ENCODE results near the gene SPRED1. TPM values are rescaled to one million over a fixed set of nuclear protein-coding genes. Genes with fewer than 3 reads are reported as not detected.

Gene SPRED1
- polyA plus RNA-seq, 4 donors = 0.89 to 30.1 (median 3.5) TPM

DNA sequence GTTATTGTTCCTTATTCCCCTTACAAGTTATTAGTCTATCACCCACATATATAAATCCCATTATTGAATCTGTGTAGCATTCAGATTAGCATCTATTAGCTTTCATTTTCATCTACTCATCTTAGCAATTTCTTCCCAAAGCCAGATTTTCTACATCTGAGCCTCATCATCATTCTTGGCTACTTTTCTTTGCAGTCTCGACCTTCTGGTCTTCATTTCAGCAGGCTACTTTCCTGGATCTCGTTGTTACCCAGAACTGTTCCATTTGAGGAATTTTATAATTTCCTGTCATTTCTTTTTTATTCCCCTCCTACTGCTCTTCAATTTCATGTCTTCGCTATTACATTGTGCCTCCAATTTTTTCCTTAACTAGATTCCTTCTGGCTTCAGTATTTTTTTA is 51.8 kb downstream of the SPRED1 start:
- 65 to 92% (median 79%) methylated on average over 3 of the region's 3 CpGs for WGBS, 3 donors
- no peak for FAIRE-seq
- H3K36me3 ChIP-seq (ENCODE audit: control insufficient read depth in 3 of 3, insufficient read depth in 2 of 3, low read depth in 1 of 3, low read length in 3 of 3) = peaks cover 0 to 8% (median 0%) of the 10 kb centered on the region in 3 donors
- no peak overlapping the region for H3K4me3 ChIP-seq (ENCODE audit: low read depth in 1 of 3, low read length in 3 of 3)
- H3K4me1 ChIP-seq (ENCODE audit: control insufficient read depth in 3 of 3, insufficient read depth in 2 of 3, low read depth in 1 of 3, low read length in 2 of 3) = no peaks in the 10 kb centered on the region
- H3K27me3 ChIP-seq (ENCODE audit: control insufficient read depth in 3 of 3, insufficient read depth in 3 of 3, low read length in 3 of 3) = no peaks in the 10 kb centered on the region
- DNase-seq = no peak
- no peaks in the 10 kb centered on the region for H3K9me3 ChIP-seq (ENCODE audit: control insufficient read depth in 2 of 2, insufficient read depth in 1 of 2, low read depth in 1 of 2, low read length in 1 of 2)
- H3K27ac ChIP-seq (ENCODE audit: low read depth in 1 of 3, low read length in 2 of 3) = no peak overlapping the region

DNA sequence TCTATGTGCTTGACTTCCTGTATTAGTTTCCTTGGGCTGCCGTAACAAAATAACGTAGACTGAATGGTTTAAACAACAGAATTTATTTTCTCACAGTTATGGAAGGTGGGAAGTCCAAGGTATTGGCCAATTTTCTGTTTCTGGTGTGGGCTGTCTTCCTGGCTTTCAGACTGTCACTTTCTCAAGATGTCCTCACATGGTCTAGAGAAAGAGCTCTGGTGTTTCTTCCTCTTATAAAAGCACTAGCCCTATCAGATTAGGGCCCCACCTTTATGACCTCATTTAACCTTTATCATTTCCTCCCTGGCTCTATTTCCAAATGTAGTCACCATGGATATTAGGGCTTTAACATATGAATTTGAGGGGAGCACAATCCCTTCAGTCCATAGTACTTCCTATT is 54.6 kb downstream of the SPRED1 start:
- H3K27me3 ChIP-seq (ENCODE audit: control insufficient read depth in 3 of 3, insufficient read depth in 3 of 3, low read length in 3 of 3) = no peaks in the 10 kb centered on the region
- 73 to 88% (median 86%) methylated on average over 2 of the region's 2 CpGs for WGBS, 3 donors

DNA sequence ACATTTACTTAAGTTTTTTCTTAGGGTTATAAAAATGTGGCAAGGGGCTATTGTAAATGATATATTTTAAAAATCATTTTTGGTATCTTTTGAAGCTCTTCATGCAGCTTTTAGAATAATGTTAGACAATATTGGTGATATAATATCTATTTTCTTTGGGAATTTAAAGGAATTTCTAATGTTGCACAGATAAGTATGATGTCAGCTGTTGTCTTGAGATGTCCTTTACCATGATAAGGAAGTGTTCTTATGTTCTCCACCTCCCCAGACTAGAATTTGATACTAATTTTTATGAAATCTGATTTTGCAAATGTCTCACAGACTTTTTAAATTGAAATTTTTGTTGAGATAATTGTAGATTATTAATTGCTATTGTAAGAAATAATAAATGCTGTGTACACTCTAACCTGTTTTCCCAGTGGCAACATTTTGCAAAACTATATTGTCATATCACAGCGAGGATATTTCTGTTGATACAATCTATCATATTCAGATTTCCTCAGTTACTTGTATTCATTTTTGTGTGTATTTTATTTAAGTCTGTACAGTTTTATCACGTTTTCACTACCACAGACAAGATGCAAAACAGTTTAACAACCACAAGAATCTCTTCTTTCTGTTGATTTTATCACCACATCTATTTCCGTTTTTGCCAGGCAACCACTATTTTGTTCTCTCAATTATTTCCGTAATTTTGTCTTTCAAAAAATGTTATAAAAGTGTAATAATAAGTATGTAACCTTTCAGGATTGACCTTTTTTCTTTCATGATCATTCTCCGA is 55.4 kb downstream of the SPRED1 start:
- DNase-seq (peak in 1 of 2 donors; percentile 0), FAIRE-seq (no peak)
- Histone ChIP-seq H3K9me3 (ENCODE audit: control insufficient read depth in 2 of 2, insufficient read depth in 1 of 2, low read depth in 1 of 2, low read length in 1 of 2) (no peaks in the 10 kb centered on the region), H3K36me3 (ENCODE audit: control insufficient read depth in 3 of 3, insufficient read depth in 2 of 3, low read depth in 1 of 3, low read length in 3 of 3) (peaks cover 0 to 6% (median 0%) of the 10 kb centered on the region in 3 donors), H3K27me3 (ENCODE audit: control insufficient read depth in 3 of 3, insufficient read depth in 3 of 3, low read length in 3 of 3) (no peaks in the 10 kb centered on the region), H3K4me3 (ENCODE audit: low read depth in 1 of 3, low read length in 3 of 3) (no peak overlapping the region), H3K27ac (ENCODE audit: low read depth in 1 of 3, low read length in 2 of 3) (no peak overlapping the region), H3K4me1 (ENCODE audit: control insufficient read depth in 3 of 3, insufficient read depth in 2 of 3, low read depth in 1 of 3, low read length in 2 of 3) (no peaks in the 10 kb centered on the region)
- WGBS, 3 donors = 79 to 90% (median 84%) methylated on average over 5 of the region's 5 CpGs

More for the DNA sequence above, 54.6 kb downstream of the SPRED1 start:
- Histone ChIP-seq H3K4me1 (ENCODE audit: control insufficient read depth in 3 of 3, insufficient read depth in 2 of 3, low read depth in 1 of 3, low read length in 2 of 3) (no peaks in the 10 kb centered on the region), H3K4me3 (ENCODE audit: low read depth in 1 of 3, low read length in 3 of 3) (no peak overlapping the region), H3K27ac (ENCODE audit: low read depth in 1 of 3, low read length in 2 of 3) (no peak overlapping the region), H3K36me3 (ENCODE audit: control insufficient read depth in 3 of 3, insufficient read depth in 2 of 3, low read depth in 1 of 3, low read length in 3 of 3) (peaks cover 0 to 11% (median 0%) of the 10 kb centered on the region in 3 donors), H3K9me3 (ENCODE audit: control insufficient read depth in 2 of 2, insufficient read depth in 1 of 2, low read depth in 1 of 2, low read length in 1 of 2) (no peaks in the 10 kb centered on the region)
- FAIRE-seq (no peak), DNase-seq (peak; percentile 8 to 22)

DNA sequence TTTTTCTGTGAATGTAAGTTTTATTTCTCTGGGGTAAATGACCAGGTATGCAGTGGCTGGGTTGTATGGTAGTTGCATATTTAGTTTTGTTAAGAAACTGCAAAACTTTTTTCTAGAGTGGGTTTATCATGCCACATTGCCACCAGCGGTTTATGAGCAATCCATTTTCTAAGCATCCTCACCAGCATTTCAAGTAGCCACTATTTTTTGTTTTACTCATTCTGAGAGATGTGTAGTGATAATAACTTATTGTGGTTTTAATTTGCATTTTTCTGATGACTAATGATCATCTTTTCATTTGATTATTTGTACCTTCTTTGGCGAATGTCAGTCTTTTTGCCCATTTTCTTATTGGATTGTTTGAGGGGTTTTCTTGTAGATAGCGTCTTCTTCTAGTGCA is 56.2 kb downstream of the SPRED1 start:
- Histone ChIP-seq H3K27ac (ENCODE audit: low read depth in 1 of 3, low read length in 2 of 3) (no peak overlapping the region), H3K9me3 (ENCODE audit: control insufficient read depth in 2 of 2, insufficient read depth in 1 of 2, low read depth in 1 of 2, low read length in 1 of 2) (no peaks in the 10 kb centered on the region), H3K27me3 (ENCODE audit: control insufficient read depth in 3 of 3, insufficient read depth in 3 of 3, low read length in 3 of 3) (no peaks in the 10 kb centered on the region), H3K4me1 (ENCODE audit: control insufficient read depth in 3 of 3, insufficient read depth in 2 of 3, low read depth in 1 of 3, low read length in 2 of 3) (no peaks in the 10 kb centered on the region), H3K4me3 (ENCODE audit: low read depth in 1 of 3, low read length in 3 of 3) (no peak overlapping the region), H3K36me3 (ENCODE audit: control insufficient read depth in 3 of 3, insufficient read depth in 2 of 3, low read depth in 1 of 3, low read length in 3 of 3) (peaks cover 0 to 6% (median 0%) of the 10 kb centered on the region in 3 donors)
- FAIRE-seq (no peak), DNase-seq (no peak)
- WGBS, 3 donors = 83 to 87% (median 86%) methylated on average over 3 of the region's 3 CpGs

DNA sequence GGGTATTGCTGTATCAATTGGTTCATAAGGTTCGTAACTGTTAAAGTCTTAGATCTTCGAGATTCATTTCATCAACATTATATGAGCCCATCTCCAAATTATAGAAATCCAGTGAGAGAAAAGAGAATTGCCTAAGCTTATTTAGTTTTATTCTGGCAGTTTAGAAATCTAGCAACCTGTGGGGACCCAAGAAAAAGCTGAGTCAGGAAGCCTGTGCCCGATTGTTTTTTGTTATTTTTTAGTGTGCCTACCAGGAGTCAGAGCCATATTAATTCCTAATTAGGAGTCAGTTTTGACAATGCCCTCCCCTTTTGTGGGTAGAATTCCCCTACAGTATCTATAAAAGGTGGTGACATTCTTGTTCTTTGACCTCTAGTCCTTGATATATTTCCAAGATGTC is 59.6 kb downstream of the SPRED1 start:
- no peak overlapping the region for H3K4me3 ChIP-seq (ENCODE audit: low read depth in 1 of 3, low read length in 3 of 3)
- WGBS, 3 donors = 85 to 92% (median 88%) methylated on average over 3 of the region's 3 CpGs
- peaks cover 0 to 6% (median 0%) of the 10 kb centered on the region in 3 donors for H3K36me3 ChIP-seq (ENCODE audit: control insufficient read depth in 3 of 3, insufficient read depth in 2 of 3, low read depth in 1 of 3, low read length in 3 of 3)
- DNase-seq (no peak), FAIRE-seq (no peak)
- no peaks in the 10 kb centered on the region for H3K9me3 ChIP-seq (ENCODE audit: control insufficient read depth in 2 of 2, insufficient read depth in 1 of 2, low read depth in 1 of 2, low read length in 1 of 2)
- H3K27me3 ChIP-seq (ENCODE audit: control insufficient read depth in 3 of 3, insufficient read depth in 3 of 3, low read length in 3 of 3) = no peaks in the 10 kb centered on the region
- H3K27ac ChIP-seq (ENCODE audit: low read depth in 1 of 3, low read length in 2 of 3) = no peak overlapping the region
- H3K4me1 ChIP-seq (ENCODE audit: control insufficient read depth in 3 of 3, insufficient read depth in 2 of 3, low read depth in 1 of 3, low read length in 2 of 3) = no peaks in the 10 kb centered on the region

DNA sequence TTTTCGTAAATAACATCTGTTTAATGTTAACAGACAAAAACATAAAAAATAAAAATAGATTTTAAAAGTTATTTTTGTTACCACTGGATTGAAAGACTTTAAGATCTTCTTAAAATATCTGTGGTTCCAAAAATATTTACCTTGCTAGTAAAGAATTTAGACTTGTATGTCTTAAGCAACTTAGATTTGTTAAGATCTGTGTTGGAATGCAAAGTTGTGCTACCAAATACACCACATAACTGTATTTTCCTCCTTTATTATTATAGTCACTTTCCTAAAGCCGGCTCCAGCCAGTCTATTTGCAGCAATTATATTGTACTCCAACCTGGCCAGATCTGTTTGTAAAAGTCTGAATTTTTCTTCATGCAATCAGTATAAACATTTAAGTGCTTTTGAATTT is 63.7 kb downstream of the SPRED1 start:
- peaks cover 0 to 4% (median 0%) of the 10 kb centered on the region in 3 donors for H3K36me3 ChIP-seq (ENCODE audit: control insufficient read depth in 3 of 3, insufficient read depth in 2 of 3, low read depth in 1 of 3, low read length in 3 of 3)
- H3K9me3 ChIP-seq (ENCODE audit: control insufficient read depth in 2 of 2, insufficient read depth in 1 of 2, low read depth in 1 of 2, low read length in 1 of 2) = no peaks in the 10 kb centered on the region
- H3K4me1 ChIP-seq (ENCODE audit: control insufficient read depth in 3 of 3, insufficient read depth in 2 of 3, low read depth in 1 of 3, low read length in 2 of 3) = no peaks in the 10 kb centered on the region
- 81 to 87% (median 85%) methylated on average over 2 of the region's 2 CpGs for WGBS, 3 donors
- DNase-seq = no peak
- peak; percentile 83 for FAIRE-seq
- no peak overlapping the region for H3K27ac ChIP-seq (ENCODE audit: low read depth in 1 of 3, low read length in 2 of 3)
- H3K27me3 ChIP-seq (ENCODE audit: control insufficient read depth in 3 of 3, insufficient read depth in 3 of 3, low read length in 3 of 3) = no peaks in the 10 kb centered on the region
- no peak overlapping the region for H3K4me3 ChIP-seq (ENCODE audit: low read depth in 1 of 3, low read length in 3 of 3)

DNA sequence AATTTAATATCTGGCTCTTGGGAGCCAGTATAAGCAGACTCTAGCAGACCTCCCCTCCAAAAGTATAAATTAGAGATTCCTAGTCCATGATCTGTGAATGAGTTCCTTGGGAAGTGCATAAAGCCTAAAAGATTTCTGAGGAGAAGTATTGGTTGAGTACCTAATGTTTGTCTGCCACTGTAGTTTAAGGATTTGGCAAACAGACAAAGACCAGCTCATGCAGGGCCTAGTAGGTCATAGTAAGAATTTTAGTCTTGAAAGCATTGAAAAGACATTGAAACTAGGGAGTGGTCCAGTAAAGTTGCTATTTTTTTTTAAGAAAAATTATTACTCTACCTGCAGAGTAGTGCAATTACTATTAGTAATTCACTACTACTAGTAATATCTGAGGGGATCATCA is 67.5 kb downstream of the SPRED1 start:
- H3K9me3 ChIP-seq (ENCODE audit: control insufficient read depth in 2 of 2, insufficient read depth in 1 of 2, low read depth in 1 of 2, low read length in 1 of 2) = no peaks in the 10 kb centered on the region
- FAIRE-seq (no peak), DNase-seq (no peak)
- no peak overlapping the region for H3K4me3 ChIP-seq (ENCODE audit: low read depth in 1 of 3, low read length in 3 of 3)
- H3K36me3 ChIP-seq (ENCODE audit: control insufficient read depth in 3 of 3, insufficient read depth in 2 of 3, low read depth in 1 of 3, low read length in 3 of 3) = peaks cover 0 to 9% (median 0%) of the 10 kb centered on the region in 3 donors
- H3K27ac ChIP-seq (ENCODE audit: low read depth in 1 of 3, low read length in 2 of 3) = no peak overlapping the region
- H3K4me1 ChIP-seq (ENCODE audit: control insufficient read depth in 3 of 3, insufficient read depth in 2 of 3, low read depth in 1 of 3, low read length in 2 of 3) = peaks cover 0 to 2% (median 0%) of the 10 kb centered on the region in 3 donors
- no peaks in the 10 kb centered on the region for H3K27me3 ChIP-seq (ENCODE audit: control insufficient read depth in 3 of 3, insufficient read depth in 3 of 3, low read length in 3 of 3)

DNA sequence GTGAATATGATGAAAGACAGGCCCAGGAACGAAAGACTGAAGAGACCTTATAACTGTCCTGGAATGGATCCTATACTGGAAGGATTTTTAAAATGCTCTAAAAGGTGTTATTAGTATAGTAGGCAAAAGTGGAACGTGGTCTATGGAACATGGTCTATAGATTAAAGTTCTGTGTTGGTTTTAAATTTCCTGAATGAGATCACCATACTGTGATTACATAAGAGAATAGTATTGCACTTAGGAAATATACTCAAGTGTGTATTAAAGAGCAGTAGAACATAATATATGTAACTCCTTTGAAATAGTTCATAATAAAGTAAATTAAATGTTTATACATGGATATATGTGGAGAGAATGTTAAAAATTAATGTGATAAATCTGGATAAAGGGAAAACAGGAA is 68.2 kb downstream of the SPRED1 start:
- 63 to 78% (median 72%) methylated on average over 2 of the region's 2 CpGs for WGBS, 3 donors
- DNase-seq = peak in 1 of 2 donors; percentile 15
- H3K9me3 ChIP-seq (ENCODE audit: control insufficient read depth in 2 of 2, insufficient read depth in 1 of 2, low read depth in 1 of 2, low read length in 1 of 2) = no peaks in the 10 kb centered on the region
- no peak overlapping the region for H3K4me3 ChIP-seq (ENCODE audit: low read depth in 1 of 3, low read length in 3 of 3)
- H3K36me3 ChIP-seq (ENCODE audit: control insufficient read depth in 3 of 3, insufficient read depth in 2 of 3, low read depth in 1 of 3, low read length in 3 of 3) = peaks cover 0 to 11% (median 0%) of the 10 kb centered on the region in 3 donors
- H3K27ac ChIP-seq (ENCODE audit: low read depth in 1 of 3, low read length in 2 of 3) = no peak overlapping the region
- H3K27me3 ChIP-seq (ENCODE audit: control insufficient read depth in 3 of 3, insufficient read depth in 3 of 3, low read length in 3 of 3) = no peaks in the 10 kb centered on the region
- peak; percentile 36 for FAIRE-seq
- H3K4me1 ChIP-seq (ENCODE audit: control insufficient read depth in 3 of 3, insufficient read depth in 2 of 3, low read depth in 1 of 3, low read length in 2 of 3) = peaks cover 0 to 2% (median 0%) of the 10 kb centered on the region in 3 donors

Measured in small intestine (tissue), 7 donors.